ENCODE results near the gene SNRPA.
A peak's percentile ranks its signal among the peaks of the same experiment; 100 is the strongest.

SNRPA gene

DNA sequence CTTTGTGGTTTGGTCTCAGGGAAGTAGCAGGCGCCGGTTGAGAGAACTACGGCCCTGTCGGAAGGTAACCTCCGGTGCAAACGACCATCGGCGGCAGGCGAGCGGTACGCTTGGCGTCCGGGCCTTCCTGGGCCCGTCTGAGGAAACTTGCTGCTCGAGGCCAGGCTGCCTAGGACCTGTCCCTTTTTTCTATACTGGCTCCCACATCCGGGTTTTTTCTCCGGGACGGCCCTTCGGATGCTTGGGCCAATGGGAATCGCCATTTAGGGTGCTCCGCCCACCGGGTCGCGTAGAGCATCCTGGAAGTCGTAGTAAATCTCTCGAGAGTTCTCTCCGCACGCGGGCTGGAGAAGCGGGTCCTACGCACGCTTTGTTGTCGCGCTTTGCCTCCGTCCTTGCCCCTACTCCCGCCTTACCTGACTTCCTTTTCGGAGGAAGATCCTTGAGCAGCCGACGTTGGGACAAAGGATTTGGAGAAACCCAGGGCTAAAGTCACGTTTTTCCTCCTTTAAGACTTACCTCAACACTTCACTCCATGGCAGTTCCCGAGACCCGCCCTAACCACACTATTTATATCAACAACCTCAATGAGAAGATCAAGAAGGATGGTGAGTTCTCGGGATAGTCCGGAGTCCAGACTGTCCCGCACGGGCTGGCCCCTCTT is at the start of gene SNRPA:
TSS of gene SNRPA (plus strand) at position 330 of the 664 bp plus-strand sequence. CDS start at position 536, 206 bp downstream.
- DNase-seq, result peak; percentile 95

DNA sequence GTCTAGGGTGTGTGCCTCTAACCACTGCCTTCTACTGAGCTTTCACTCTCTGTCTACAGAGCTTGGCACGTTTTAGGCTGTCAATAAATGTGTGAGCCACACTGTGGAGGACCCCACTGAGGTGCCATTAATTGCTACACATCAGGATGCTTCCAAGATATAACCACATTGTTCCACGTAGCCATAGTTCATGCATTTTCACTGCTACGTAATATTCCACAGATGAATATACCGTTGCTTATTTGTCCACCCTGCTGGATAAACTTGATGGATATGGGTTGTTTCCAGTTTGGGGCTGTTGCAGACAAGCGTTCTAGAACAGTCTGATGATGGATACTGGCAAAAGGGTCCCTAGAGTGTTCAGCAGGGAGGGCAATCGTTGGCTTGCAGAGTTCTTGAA is 49.2 kb upstream of the SNRPA start:
- no peak for DNase-seq

DNA sequence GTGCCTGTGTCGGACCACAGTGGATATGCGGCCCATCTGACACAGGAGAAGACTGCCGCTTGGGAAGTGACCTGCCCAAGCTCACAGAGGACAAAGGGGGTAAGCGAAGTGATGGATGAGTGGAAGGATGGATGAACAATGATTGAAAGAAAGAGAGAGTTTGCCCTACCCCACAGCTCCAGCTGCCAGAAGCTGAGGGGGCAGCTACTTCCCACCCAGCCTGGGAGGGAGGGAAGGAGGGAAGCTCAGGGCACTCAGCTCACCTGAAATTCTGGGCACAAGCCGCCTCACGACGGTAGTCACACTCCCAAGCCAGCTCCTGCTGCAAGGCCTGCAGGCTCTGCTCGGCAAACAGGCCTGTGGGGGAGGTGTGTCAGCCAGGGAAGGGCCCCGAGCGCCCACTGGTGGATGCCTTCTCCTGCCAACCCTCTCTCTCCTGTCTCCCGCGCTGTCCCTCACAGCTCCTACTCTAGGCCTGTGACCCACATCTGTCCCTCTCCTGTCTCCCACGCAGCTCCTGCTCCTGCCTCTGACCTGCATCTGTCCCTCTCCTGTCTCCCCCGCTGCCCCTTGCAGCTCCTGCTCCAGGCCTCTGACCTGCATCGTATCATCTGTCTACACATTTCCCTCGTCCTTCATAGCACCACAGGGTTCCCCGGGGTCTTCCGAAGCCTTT is 48.5 kb upstream of the SNRPA start:
- DNase-seq, result no peak

DNA sequence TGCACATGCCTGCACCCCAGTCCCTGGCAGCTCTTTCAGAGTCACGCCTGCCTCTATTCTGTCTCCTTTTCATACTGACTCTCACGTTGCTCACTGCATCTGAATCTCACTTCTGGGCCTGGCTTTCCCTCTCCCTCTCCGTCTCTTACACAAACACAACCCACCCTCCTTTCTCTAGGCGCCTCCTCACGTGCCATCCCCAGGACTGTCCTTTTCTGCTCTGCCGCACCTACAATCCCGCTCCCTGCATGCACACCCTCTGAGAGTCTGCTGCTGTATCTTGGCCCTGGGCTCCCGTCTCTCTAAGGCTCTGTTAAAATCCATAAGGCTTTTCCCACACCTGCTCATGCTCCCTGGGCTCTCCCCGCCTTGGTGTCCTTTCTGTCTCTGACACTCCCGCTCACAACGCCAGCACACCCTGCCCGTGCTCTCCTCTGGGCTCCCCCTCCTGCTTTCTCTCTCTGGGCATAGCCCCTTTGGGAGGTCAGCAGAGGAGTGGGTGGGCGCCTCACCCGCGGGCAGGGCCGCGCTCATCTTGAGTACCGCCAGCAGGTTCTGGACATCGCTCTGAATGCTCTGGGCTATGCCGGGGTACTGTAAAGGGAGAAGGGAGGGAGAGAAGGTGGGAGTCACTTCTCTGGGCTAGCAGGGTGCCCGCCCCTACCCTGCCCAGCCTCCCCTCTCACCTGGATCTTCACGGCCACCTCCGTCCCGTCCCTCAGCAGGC is 47.8 kb upstream of the SNRPA start:
- DNase-seq, result no peak

DNA sequence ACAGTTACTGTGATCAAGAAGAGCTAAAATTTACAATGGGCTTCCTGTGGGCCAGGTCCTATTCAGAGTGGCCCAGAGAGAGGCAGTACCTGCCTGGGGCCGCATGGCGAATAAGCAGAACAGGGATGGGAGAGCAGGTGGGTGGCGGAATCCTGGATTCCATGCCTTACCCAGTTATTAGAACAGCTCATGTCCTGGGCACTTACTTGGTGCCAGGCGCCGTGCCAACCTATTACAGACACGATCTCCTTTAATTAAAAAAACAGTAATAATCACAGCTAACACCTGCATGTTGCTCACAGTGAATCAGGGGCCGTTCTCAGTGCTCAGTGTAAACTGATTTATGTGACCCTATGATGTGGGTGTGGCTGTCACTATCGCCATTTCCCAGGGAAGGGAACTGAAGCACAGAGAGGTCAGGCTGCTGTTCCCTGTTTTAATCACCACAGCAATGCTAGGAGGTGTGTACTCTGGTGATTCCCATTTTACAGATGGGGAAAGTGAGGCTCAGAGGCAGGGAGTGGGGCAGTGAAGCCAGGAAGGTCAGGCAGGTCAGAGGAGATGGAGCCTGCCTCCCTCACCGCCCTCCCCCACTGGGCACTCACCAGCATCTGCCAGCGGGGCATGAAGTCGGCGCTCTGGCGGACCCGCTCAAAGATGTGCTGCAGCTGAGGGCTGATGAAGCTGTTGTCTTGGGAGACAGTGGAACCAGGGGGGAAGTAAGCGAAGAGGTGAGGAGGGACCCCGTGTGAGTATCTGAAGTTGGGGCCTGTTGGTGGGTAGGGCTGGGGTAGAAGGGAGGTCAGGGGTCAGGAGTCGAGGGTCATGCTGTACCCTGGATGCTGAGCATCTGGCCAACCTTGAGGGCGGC is 46.3 kb upstream of the SNRPA start:
- DNase-seq, result no peak

DNA sequence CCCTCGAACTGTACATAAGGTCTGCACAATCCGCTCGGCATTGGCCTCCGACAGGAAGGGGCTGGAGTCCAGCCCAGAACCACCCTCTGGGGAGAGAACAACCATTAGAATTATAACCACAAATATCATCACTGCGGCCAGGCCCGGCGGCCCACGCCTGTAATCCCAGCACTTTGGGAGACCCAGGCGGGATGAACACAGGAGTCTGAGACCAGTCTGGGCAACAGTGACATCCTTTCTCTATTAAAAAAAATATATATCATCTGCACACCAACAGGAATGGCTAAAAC is 45.7 kb upstream of the SNRPA start:
- DNase-seq, result no peak

DNA sequence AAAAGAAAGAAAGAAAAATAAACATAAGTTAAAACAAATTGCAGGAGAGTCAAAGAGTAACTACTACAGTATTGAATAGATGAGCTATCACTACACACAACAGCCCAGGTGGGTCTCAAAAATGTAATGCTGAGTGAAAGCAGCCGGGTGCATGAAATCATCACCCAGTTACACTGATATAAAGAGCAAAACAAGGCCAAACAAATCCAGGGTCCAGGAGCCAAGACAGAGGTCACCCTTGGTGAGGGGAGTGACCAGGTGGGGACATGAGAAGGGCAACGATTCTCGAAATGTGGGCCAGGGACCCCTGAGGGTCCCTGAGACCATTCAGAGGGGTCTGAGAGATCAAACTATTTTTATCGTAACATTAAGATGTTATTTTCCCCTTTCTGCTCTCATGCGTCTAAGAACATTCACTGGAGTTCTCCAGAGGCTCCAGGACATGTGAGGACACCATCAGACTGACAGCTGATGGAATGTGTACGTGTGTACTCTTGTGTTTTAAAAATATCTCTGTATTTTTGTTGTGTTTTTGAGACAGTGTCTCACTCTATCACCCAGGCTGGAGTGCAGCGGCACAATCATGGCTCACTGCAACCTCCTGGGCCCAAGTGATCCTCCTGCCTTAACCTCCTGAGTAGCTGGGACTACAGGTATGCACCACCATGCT is 44.9 kb upstream of the SNRPA start:
- DNase-seq, result no peak

DNA sequence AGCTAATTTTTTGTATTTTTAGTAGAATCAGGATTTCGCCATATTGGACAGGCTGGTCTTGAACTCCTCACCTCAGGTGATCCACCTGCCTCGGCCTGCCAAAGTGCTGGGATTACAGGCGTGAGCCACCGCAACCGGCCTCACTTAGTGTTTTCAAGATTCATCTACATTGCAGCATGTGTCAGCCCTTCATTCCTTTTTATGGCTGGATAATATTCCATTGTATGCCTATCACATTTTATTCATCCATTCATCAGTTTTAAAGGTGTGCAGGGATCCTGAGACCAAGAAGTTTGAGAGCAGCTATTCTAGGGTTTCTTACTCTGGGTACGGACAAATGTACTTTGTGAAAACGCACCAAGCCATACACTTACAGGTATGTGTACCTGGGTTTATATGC is 43.4 kb upstream of the SNRPA start:
- DNase-seq, result no peak

DNA sequence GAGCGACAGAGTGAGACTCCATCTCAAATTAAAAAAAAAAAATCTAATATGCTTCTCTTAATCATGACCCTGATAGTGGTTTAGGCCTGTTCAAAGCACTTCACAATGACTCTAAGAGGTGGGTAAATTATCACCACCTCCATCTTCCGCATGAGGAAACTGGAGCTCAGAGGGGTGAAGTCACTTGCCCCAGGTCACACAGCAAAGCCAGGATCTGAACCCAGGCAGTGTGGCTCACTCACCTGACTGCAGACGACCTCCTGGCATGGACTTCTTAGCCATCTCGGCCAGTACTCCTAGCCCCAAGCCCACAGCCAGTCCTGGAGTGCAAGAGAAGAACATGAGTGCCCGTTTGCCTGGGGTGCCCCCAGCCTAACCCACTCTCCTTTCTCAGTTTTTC is 41.2 kb upstream of the SNRPA start:
- no peak for DNase-seq

DNA sequence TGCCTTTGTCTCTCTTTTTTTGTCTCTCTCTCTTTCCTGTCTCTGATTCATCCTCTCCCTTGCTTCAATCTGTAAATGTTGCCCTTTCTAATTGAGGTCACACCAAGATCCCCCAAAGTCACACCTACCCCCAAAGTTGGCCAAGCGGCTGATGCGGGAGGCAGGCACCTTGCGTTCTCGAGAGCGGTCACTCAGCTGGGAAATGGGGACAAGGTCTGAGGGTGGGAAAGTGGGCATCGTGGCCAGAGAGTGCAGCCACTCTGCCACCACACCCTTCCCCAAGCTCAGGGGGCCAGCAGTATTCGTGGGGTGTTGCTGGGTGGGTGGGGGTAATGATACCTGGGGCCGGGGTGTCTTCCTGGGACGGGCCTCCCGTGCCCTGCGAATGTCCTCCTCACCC is 37.1 kb upstream of the SNRPA start:
- DNase-seq, result no peak

DNA sequence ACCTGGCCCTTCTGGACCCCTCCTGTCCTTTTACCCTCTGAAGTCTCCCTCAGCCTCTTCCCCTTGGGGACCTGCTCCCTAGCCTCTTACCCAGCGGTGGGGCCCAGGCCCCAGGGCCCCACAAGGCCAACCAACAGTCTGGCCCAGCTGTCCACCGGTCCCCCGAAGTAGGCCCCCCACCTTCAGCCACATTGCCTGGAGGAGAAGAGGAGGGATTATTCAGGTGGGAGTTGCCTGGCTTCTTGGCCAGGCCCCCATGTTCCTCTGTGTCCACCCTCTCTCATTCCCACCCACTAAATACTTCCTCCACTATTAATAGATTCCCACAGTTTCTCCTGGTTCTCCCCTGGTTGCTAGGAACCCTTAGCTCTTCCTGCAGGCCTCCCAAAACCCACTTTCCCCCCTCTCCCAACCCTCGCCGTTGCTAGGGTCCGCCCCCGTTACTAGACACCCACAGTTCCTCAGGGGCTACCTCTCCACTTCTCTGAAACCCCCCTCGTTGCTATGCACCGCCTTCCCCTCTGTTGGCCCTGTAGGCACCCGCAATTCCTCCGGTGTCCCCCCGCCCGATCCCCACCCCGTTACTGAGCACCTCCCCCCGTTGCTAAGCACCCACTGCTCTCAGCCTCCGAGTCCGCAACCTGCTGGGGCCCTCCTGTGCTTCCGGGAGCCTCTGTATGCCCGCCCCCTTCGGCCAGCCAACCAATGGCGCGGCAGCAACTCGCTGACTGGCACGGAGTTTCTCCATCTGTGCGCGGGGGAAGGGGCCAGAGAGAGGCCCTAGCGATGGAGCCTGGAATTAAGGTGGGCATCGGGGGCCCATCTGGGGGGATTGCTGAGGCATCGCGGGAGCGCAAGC is 36.3 kb upstream of the SNRPA start:
- DNase-seq, result peak; percentile 88

DNA sequence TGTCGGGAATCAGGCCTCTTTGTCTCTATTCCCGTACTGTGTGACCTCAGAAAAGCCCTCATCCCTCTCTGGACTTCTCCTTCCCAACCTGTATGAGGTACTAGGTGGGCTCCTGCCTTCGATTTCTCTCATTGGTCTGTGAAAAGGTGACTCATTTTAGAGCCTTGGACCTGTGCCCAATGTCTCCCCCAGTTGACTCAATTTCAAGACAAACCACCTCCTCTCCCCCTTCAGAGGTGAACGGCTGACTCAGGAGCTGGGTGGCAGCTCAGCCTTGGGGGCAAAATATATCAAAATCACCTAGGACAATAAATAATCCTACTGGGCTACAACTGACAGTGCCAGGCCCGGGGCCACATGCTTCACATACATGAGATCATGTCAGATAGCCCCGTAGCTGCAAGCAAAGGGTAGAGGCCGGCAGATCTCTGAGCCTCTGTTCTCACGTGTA is 34.9 kb upstream of the SNRPA start:
- DNase-seq, result no peak

DNA sequence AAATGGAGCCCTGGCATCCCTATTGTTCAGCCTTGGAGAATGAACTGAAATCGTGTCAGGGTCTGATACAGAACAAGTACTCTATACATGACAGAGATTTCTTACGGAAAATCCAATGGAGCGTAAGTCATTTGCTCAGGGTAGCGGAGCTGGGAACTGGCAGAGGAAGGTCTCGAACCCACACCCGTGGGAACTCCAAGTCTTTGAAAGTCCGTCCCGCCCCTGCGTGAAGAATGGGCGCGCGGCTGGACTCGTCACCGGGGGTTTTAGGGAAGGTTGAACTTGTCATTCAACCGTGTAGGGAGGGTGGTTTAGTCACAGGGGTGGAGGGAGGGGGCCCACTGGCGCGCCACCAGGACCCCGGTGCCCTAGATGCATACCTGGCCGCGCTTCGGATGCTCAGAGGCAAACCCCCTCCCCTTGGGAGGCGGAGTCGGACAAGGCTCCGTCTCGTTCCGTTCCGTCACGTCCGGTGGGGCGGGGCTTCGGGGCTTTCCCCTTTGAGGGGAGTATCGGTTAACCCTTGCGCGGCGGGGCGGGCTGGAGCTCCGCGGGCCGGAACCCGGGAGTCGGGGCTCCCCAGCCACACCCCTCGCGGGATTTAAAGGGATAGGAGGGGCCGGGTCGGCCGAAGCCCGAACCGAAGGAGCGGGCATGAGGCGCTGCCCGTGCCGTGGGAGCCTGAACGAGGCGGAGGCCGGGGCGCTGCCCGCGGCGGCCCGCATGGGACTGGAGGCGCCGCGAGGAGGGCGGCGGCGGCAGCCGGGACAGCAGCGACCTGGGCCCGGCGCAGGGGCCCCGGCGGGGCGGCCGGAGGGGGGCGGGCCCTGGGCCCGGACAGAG is 34.3 kb upstream of the SNRPA start, which contains the start of the genes COQ8B and ITPKC:
TSS of gene COQ8B (minus strand) at position 405 of the 843 bp plus-strand sequence. CDS start 2,254 bp downstream, outside the sequence.
TSS of gene ITPKC (plus strand) at position 631 of the 843 bp plus-strand sequence. CDS start at position 655, 24 bp downstream.
- peak; percentile 90 for DNase-seq

DNA sequence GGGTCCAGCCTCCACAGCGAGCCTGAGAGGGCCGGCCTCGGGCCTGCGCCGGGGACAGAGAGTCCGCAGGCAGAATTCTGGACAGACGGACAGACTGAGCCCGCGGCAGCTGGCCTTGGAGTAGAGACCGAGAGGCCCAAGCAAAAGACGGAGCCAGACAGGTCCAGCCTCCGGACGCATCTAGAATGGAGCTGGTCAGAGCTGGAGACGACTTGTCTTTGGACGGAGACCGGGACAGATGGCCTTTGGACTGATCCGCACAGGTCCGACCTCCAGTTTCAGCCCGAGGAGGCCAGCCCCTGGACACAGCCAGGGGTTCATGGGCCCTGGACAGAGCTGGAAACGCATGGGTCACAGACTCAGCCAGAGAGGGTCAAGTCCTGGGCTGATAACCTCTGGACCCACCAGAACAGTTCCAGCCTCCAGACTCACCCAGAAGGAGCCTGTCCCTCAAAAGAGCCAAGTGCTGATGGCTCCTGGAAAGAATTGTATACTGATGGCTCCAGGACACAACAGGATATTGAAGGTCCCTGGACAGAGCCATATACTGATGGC is 33.6 kb upstream of the SNRPA start:
- no peak for DNase-seq

DNA sequence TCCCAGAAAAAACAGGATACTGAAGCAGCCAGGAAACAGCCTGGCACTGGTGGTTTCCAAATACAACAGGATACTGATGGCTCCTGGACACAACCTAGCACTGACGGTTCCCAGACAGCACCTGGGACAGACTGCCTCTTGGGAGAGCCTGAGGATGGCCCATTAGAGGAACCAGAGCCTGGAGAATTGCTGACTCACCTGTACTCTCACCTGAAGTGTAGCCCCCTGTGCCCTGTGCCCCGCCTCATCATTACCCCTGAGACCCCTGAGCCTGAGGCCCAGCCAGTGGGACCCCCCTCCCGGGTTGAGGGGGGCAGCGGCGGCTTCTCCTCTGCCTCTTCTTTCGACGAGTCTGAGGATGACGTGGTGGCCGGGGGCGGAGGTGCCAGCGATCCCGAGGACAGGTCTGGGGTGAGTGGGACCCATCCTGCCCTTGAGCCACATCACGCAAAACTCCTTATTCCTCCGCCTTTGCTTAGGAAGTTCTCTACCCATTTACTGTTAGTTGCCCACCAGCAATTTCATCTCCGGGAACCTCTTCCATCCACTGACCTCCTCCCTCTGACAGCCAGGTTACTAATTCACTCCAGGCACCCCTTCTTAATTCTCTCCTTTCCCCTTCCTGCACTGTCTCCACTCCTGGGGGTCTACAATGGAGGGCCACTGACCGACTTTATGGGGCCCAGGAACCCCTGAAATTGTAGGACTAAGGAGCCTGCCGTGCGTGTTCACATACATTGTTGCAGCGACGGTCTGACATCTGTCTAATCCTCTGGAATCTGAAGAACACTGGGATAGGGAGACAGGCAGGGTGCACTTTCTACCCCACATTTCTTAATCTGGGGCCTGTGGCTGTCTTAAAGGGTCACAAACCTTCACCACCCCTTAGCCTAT is 32.9 kb upstream of the SNRPA start:
- no peak for DNase-seq

DNA sequence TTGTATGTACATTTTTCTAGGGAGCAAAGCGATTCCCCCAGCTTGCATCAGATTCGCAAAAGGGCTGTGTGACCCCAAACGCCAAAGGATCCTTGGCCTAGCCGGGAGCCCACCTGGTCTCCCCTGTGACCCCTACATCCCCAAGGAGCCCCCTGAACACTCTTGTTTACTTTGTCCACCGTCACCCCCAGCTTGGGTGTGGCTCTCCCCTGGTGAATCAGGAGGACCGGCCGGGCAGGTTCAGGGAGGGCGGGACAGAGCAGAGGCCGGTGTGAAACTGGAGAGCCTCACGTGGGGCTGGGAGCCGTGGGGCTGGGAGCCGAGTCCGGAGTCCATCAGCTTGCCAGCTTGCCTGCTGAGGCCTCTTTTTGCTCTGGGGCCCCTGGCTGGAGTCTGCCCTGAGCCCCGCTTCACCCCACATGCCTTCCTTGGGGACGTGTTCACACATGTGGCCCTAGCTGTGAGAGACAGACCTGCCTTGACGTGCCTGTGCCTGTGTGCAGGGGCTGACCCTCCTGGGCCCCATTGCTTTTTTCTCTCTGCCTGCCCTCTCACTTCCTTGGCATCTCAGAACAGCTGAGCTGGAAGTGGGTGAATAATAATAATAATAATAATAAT is 32.1 kb upstream of the SNRPA start:
- no peak for DNase-seq

DNA sequence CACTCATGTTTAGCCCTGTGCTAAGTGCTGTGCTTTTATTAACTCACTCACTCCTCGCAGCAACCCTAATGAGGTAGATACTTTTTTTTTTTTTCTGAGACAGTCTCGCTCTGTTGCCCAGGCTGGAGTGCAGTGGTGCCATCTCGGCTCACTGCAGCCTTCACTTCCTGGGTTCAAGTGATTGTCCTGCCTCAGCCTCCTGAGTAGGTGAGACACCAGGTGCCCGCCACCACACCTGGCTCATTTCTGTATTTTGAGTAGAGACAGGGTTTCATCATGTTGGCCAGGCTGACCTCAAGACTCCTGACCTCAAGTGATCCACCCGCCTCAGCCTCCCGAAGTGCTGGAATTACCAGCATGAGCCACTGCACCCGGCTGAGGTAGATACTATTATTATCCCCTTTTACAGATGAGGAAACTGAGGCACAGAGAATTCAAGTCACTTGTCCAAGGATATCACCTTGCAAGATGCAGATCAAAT is 31.5 kb upstream of the SNRPA start:
- DNase-seq, result no peak

DNA sequence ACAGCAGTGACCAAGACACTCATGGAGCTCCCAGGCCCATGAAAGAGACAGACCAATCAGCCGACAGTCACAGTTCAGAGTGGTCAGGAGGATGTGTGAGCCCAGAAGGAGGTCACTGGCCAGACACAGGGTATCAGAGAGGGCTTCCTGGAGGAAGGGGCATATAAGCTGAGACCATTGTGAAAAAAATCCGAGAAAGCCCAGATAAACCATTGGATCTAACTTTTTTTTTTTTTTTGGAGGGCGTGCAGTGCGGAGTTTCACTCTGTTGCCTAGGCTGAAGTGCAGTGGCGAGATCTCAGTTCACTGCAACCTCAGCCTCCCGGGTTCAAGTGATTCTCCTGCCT is 29.9 kb upstream of the SNRPA start:
- no peak for DNase-seq

Measured in KG1 (cell line).